ENCODE data around the gene RRM2. TPM values are rescaled to one million over a fixed set of nuclear protein-coding genes. Genes with fewer than 3 reads are reported as not detected.

RRM2 gene
- total RNA-seq, 1 donor = 45.8 TPM

GRCh38 chr2:10157293-10157692 is 34.8 kb downstream of the RRM2 start:
- peak; percentile 10 for DNase-seq (ENCODE audit: low read depth)
- H3K4me3 ChIP-seq (ENCODE audit: low read depth, low read length) = no peak overlapping the region
- no peak for TF ChIP-seq CTCF (IDR thresholded peaks at IDR 0.05; ENCODE audit: insufficient read depth, low read depth, low read length)

DNA sequence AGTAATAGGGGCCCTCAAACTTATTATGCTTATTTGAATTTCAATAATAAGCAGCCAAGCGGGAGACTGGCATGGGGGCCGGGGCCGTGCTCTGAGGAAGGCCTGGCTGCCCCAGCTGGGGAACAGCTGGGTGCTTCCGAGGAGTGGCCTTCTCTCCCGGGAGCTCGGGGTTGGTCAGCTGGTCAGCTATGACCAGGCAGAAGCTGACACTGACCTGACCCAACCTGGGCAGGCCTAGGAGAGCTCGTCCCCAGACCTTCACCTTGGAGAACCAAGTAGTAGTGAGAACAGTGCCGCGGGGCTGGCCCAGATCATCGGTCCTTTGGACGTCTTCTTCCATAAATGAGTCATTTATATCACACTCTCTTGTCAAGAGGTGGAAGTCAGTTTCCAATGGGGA is 36.1 kb downstream of the RRM2 start:
- no peak overlapping the region for H3K4me3 ChIP-seq (ENCODE audit: low read depth, low read length)
- no peak for DNase-seq (ENCODE audit: low read depth)
- TF ChIP-seq CTCF (IDR thresholded peaks at IDR 0.05; ENCODE audit: insufficient read depth, low read depth, low read length) = no peak

DNA sequence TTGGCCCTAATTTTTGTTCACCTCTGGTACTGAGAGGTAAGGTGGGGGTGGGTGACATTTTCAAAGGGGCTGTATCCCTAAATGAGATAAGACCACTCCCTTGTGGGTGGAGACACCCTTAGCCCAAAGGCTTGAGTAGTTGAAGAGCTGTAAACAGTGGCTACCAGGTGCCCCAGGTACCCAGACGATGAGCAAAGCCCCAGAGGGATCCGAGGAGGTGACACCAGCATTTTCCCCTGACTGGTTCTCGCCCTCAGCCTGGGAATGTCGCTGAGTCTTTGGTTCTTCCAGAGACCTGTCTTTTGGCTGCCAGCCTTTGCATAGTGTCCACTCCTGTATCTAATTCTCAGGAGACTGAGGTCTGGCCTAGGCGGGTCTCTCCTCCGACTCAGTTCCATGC is 36.5 kb downstream of the RRM2 start:
- no peak for TF ChIP-seq CTCF (IDR thresholded peaks at IDR 0.05; ENCODE audit: insufficient read depth, low read depth, low read length)
- H3K4me3 ChIP-seq (ENCODE audit: low read depth, low read length) = no peak overlapping the region

GRCh38 chr2:10159581-10160131 is 37.1 kb downstream of the RRM2 start:
- H3K4me3 ChIP-seq (ENCODE audit: low read depth, low read length) = no peak overlapping the region
- no peak for TF ChIP-seq CTCF (IDR thresholded peaks at IDR 0.05; ENCODE audit: insufficient read depth, low read depth, low read length)
- no peak for DNase-seq (ENCODE audit: low read depth)

More for the DNA sequence above, 36.5 kb downstream of the RRM2 start:
- DNase-seq (ENCODE audit: low read depth) = no peak

DNA sequence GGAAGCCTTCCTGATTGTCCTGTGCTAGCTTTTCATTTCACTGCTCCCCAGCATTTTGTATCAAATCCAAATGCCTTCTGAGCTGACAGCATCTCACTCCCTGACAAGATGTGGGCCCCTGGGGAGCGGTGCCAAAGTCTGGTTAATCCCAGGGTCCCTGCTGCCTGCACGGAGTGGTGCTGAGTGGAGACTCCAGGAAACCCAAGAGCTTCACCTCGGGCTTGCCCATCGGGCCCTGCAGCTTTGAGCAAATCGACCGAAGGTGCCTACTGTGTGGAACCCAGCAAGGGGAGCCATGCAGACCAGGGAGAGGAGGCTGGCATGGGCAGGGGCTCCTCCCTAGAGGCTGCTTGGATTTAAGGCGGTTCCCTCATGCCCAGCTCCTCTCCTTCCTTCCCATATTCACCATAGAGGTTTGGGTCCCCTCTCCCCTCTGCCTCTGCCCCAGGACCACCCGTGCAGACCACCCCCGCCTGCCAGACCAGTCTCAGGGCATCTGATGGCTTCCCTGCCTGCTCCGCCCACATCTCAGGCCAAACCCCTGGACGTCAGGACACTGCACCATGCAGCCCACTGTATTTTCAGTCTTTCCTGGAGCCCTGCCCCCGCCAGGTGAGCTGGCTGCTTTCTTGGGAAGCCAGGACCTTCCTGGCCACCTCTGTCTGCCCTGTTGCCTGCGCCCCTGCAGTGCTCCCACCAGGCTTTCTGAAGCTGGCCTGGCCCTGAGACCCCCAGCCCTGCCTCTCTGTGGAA is 37.8 kb downstream of the RRM2 start:
- H3K4me3 ChIP-seq (ENCODE audit: low read depth, low read length) = no peak overlapping the region
- no peak for DNase-seq (ENCODE audit: low read depth)
- TF ChIP-seq CTCF (IDR thresholded peaks at IDR 0.05; ENCODE audit: insufficient read depth, low read depth, low read length) = no peak

DNA sequence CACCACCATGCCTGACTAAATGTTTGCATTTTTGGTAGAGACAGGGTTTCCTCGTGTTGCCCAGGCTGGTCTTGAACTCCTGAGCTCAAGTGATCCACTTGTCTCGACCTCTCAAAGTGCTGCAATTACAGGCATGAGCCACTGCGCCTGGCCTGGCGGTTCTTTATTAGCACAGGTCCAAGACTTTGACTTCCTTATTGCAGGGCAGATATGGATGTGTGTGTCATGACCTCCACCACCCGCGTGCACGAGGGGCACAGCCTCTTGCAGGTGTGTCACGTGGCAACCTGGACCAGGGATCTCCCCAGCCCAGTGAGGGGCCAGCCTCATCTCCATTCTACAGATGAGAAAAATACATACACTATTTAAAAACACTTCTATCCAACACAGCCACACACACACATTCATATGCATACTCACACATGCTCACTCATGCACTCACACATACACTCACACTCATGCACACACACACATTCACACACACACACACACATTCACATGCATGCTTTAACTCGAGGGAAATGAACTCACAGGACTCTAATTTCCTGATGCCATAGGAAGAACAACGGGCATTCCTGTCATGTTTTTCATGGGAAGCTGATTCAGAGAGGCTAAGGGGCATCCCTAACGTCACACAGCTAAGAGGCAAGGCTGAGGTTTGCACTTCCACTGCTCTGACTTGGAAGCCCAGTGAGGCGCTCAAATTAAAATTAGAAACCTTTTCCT is 38.8 kb downstream of the RRM2 start:
- no peak for DNase-seq (ENCODE audit: low read depth)
- H3K4me3 ChIP-seq (ENCODE audit: low read depth, low read length) = no peak overlapping the region
- no peak for TF ChIP-seq CTCF (IDR thresholded peaks at IDR 0.05; ENCODE audit: insufficient read depth, low read depth, low read length)

Measured in fibroblast of villous mesenchyme (primary cell).